Mucosa of gallbladder (tissue), 1 donor: ENCODE data around the gene TECPR1. TPM values are rescaled to one million over a fixed set of nuclear protein-coding genes. Genes with fewer than 3 reads are reported as not detected.

Source experiments
- DNase-seq: peaks from one replicate; pipeline ENCODE4 v3.0.0-alpha.2; 2020; ENCODE audit warnings: low spot score
- total RNA-seq: library from RNA; stranded (reverse); gene quantifications from one replicate; pipeline ENCODE4 v1.2.1, GENCODE V29; 2021
- donor health status: DM: no; HTN: no; CAD: no.

The TECPR1 gene, protein sequence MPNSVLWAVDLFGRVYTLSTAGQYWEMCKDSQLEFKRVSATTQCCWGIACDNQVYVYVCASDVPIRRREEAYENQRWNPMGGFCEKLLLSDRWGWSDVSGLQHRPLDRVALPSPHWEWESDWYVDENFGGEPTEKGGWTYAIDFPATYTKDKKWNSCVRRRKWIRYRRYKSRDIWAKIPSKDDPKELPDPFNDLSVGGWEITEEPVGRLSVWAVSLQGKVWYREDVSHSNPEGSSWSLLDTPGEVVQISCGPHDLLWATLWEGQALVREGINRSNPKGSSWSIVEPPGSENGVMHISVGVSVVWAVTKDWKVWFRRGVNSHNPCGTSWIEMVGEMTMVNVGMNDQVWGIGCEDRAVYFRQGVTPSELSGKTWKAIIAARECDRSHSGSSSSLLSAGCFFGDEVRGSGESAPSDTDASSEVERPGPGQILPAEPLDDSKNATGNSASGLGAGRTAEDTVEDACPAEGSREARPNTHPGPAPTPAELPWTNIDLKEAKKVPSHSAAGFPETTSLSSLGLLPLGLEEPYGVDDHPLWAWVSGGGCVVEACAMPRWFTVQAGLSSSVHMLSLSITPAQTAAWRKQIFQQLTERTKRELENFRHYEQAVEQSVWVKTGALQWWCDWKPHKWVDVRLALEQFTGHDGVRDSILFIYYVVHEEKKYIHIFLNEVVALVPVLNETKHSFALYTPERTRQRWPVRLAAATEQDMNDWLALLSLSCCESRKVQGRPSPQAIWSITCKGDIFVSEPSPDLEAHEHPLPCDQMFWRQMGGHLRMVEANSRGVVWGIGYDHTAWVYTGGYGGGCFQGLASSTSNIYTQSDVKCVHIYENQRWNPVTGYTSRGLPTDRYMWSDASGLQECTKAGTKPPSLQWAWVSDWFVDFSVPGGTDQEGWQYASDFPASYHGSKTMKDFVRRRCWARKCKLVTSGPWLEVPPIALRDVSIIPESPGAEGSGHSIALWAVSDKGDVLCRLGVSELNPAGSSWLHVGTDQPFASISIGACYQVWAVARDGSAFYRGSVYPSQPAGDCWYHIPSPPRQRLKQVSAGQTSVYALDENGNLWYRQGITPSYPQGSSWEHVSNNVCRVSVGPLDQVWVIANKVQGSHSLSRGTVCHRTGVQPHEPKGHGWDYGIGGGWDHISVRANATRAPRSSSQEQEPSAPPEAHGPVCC
- total RNA-seq = 42.3 TPM

DNA sequence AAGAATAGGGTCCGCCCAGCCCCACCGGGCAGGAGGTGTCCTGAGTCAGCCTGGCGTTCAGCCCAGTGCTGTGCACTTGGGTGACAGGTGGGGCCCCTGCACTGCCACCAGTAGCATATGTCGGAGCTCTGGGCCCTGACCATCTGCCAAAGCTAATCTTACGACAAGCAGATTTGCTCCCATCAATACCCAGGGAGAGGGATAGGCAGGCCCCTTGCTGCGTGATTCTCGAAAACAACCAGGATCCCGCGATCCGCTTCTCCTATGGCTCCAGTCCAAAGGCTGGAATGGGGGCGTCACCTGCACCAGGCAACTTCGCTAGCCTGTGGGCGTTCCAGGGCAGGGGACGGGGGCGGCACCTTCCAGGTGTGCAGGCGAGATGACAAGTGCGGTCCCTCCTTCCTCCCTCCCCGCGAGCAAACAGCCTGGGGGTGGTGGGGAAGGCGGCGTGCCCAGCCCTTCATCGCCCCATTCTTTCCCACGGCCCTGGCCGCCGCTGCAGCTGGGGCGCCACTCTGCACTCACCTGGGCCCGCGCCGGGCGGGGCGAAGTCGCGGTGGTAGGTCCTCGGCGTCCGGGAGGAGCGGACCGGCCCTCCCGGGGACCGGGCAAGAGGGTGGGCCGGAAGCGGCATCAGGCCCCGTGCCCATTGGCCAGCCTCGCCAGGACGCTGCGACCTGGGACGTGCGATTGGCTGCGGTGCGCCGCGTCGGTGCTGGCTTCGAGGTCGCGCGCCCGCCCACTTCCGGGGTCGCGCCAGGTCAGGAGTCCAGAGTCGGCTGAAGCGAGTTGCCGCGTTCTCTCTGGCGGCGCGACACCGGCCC lies at the start of gene TECPR1:
Gene TECPR1 (minus strand): TSS at position 632 of the 824 bp plus-strand sequence. CDS start 6,086 bp downstream, outside the sequence.
- DNase-seq = peak; percentile 95

DNA sequence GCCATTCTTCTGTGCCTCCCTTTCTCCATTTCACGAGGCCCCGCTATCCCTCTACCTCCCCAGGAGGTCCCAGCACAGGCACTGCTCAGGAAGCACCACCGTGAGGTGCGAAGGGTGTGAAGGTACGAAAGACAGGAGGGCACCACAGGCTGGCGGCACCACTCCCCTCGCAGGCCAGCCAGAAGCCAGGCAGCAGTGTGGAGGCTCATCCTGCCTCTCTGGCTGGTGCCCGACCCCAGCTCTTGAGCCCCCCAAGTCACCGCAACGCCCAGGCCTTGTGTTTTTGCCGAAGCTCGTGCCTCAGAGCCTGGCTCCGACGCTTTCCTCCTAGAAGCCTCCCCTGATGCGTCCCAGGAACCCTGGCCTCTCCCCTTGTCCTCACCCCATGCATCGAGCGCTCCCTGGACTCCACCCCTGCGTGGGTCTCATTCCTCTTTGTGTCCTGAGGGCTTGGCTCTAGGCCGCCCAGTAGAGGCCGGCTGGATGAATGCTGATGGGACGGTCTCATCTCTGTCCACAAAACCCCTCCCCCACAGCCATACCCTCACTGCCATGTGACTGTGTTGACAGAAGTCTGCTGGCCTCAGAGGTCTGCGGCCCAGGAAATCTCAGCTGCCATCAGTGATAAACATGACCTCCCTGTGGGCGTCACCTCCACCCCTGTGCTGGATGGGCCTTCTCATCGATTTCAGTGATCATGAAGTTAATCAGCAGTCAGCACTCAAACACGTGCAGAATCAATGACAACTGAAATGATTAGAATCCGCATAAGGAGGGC lies 48.8 kb upstream of the TECPR1 start:
- peak; percentile 50 for DNase-seq

DNA sequence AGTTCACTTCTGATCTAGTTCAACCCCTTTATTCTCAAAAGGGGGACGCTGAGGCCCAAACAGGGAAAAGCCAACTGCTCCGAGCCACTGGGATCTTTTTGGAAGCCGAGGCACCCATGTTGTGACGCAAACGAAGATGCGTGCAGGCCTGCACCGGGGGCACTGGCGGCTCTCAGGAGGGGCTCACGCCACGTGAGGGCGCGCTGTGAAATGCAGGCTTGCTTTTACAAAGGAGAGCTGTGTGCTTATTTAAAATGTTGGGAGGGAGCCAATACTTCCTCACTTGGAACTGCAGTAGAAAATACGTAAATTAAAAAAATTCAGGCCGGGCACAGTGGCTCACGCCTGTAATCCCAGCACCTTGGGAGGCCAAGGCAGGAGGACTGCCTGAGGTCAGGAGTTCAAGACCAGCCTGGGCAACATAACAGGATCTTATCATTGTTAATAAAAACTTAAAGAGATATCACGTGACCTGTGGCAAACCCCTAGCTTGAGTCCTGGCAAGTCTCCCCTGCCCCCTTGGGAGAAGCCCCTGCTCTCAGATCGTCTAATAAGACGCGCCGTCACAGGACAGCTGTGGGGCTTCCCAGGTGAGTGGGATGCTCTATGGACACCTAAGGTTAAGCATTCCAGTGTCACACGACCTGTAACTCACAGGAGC lies 45.7 kb upstream of the TECPR1 start:
- DNase-seq = no peak

DNA sequence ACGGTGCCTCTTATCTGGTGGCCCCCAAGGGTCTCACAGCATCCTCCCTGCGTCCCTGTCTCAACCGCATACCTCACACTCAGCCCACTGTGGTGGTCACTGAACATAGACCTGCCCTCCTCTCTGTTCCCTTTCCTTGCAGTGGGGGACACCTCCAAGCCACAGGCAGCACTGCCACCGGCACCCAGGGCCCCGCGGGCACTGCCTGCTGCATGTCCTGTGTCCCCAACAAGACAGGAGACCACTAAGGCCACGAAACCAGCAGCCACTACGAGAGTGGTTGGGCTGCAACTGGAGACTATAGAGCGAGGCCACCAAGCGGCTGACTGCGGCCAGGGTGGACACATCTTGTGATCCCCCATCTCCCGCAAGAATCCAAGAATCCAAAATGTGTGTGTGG lies 44.8 kb upstream of the TECPR1 start:
- DNase-seq = no peak

DNA sequence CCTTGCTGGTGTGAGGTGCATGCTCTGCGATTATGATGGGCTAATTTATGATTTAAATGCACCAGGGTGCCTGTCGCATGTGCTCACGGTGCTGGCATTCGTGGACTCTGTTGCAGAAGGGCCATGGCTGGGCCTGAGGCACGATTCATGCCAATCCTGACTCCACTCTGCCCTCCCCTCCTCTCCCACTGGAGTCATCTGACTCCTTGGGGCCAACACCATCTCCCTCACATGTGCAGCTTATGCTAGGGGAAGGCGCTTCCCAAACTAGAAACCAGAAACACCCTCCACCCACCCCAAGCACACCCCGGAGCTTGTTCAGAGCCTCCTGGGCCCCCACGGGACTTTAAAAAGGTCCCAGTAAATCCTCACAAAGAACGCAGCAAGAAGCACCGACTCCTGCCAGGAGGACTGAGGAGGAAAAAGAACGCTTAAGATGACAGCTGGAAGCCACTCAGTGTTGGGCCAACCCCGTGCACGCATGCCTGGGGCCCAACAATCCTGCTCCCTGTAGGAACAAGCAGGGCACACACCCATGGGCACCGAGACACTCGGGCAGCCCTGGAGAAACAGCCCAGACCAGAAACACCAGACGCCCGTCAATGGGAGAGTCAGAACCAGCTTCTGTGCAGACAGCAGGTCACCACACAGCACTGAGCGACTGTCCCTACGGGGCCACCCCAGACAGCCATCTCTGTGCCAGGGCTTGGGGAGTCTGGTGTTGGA lies 43.6 kb upstream of the TECPR1 start:
- no peak for DNase-seq

DNA sequence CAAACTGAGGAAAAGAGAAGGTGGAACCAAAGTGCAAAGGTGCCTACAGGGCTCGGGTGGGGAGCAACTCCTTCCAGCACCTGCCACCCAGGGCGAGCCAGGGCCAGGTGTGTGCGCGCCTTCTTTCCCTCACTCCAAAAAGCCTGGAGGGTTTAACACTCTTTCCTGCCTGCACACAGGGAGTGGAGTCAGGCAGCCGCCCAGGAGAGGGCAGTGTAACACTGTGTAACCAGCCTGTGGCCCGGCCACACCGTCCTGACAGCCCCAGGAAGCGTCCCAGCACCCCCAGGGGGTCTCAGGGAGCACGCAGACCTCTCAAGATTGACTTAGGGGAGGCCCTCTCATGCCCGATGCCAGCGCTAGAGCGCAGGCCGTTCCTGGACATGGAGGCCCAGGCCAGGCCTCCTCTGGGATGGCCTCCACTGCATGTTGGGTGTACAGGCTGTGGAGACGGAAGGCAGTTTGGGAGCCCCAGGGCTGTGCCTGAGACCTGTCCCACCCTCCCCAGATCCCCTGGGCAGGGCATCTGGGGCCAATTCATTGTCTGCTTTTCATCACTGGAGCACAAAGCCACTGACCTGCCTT lies 42.9 kb upstream of the TECPR1 start:
- DNase-seq = peak; percentile 33

DNA sequence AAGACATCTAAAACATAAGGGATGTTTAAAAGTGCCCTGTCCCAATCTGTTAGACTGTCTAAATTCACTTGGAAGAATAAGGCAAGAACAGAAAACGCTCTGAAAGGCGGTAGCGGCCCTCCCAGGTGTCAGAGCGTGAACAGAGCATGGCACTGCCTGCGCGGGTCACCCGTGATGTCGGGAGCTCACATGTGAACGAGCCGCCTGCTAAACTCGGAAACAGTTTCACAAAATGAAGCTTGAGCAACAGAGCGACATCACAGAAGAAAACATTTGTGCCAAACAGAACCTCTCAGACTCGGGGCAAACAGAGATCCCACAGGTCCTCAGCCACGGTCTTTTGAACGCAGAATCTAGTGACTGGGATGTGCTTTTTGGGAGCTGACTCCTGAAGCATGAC lies 42.3 kb upstream of the TECPR1 start:
- no peak for DNase-seq

DNA sequence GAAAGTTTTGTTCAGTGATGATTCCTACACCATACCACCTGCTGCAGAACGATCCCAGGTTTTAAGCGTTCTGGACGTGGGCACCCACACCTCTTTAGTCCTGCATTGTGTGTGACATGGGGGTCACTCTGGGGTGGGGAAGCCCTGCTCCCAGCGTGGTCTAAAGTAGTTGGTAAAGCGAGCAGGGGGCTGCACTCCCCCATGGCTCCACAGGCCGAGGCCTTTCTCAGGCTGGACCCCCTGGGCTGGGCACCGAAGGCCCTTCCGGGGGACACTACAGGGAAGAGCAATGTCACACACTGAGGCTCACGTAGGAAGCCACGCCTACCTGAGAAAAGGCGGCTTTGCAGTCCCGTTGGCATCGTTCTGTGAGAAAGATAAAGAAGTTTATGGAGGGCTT lies 41.7 kb upstream of the TECPR1 start:
- no peak for DNase-seq

DNA sequence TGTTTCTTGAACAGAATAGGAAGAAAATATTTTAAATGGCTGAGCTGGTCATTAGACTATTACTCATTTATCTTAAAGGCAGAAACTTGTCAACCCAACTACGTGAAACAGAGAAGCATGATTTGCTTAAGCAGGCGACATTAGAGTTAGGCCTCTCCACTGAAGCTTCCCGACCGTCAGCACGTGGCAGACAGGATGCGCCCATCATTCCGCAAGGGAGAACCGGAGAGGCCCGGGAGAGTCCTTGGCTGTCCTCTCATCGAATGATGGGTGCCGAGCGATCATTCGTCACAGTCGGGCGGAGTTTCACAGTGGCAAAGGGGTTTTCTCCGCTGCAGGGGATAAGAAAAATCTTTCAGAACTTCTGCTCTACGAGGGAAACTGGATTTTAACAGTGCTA lies 41.2 kb upstream of the TECPR1 start:
- no peak for DNase-seq

DNA sequence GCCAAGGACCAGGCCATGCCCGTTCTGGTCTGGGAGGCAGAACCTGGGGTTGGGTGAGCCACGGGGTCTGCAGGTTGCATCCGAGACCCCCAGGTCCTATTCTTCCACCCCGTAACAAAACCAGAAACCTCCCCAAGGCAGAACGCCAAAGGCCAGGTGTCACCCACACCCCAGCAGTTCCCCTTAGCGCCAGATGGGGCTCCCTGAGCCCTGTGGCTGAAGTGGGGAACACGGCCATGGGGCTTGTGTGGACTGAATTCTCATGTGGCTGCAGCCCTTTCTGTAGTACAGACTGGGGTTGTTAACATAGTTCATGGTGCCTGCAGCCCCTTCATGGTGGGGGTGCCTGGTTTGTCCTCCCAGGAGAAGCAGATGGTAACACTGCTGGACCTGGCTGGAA lies 39.7 kb upstream of the TECPR1 start:
- DNase-seq = no peak

DNA sequence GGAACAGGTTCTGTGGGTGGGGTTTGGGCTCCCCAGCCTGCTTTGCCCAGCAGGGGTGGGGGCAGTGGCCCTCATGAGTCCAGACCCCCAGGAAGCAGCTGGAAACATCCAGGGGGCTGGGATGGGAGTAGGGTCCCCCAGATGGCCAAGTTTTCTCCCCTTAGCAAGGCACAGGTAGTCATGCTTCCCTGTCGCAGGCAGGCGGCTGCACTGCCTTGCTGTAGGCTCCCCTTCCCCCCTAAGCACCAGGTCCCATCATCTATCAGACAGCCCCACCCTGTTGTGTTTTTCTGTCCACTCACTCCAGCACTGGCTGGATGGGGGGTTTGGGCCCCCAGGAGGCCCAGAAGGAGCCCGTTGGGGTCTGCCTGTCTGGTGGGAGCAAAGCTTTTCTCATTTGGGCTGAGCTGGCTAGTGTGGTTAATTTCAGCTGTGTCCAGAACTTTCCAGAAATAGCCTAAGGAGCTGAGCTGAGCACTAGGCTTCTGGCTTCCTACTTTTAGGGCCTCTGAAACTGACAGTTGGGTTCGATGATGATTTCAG lies 37.4 kb upstream of the TECPR1 start:
- no peak for DNase-seq

DNA sequence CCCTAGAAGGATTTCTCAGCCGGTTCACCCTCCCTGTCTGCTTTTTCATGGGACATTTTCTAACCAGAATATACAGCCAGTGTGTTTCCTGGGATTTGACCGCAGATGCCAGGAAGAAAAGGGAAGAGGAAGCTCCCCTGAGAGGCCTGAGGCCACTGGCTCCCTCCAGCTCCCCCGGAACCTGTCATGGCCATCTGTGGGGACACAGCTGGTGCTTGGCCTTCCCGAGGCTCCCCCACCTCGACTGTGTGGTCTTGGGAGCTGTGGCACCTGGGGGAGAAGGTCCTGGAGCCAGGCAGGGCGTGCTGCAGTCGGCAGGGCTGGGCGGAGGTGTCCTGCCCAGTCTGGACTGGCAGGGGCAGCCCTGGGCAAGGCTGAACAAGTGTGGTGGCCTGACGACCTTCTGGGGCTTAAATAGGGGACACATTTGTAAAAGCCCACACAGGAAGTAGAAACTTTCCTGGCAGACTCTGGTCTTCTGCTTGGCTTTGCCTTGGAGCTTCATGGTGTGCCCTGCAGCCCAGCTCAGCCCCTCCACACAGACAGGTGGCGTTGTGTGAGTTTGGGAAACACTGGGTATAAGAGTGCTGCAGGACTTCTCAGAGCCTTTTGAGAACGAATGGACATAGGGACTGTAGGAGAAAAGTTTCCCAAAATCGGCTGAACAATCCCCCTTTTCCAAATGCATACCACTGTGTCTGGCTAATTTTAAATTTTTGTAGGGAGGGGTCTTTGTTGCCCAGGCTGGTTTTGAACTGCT lies 36.2 kb upstream of the TECPR1 start:
- no peak for DNase-seq

DNA sequence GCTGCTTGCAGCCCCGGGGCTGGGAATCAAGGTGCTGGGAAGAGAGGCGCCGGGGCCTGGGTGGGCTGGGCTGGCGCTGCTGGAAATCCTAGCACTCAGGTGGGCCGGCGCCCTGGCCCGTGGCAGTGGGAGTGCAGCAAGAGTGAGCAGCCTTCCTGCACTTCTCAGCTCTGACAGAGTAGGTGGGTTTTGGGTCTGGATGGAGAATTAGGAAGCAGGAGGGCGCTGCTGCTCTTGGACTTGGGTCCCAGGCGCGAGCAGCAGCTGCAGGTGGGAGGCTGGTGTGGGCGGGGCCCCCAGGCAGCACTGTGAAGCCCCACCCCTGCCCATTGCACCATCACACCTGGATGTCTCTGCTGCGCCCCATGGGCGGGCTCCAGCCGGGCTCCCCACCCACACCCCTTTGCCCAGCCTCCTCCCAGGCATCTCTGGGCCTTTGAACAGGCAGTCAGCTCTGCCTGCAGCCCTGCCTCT lies 35.5 kb upstream of the TECPR1 start:
- peak; percentile 60 for DNase-seq

DNA sequence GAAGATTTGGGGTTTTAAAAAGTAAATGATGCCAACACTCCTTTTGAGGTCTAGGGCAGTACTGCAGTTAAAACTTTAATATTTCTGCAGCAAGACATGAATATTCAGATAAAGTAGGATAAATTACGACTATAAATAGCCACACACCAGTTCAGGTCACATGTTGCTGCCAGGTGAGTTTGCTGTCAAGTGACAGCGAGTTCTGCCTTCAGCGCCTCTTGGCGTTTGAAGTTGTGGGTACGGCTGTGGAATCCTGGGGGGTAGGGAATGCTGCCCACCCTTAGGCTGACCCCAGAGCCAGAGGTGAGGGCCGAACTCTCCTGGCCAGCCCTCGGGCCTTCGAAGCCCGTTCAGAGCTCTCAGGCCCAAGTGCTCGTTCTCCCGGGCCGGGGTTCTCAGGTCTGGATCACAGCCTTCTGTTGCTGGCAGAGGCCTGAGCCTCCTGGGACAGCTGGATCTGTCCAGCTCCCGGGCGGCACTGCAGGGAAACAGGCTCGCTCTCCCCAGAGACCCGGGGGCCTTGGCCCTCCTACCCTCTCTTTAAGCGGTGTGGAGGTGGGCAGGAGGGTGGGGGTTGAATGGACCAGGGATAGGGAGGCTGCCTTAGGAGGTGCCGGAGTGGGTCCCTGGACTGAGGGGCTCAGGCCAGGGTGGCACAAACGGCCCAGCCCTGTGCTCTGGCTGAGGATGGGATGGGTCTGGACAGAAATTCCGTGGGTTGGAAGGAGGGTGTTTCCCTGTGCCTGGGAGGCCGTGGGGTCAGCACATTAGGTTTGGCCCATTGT lies 34.9 kb upstream of the TECPR1 start:
- DNase-seq = no peak

DNA sequence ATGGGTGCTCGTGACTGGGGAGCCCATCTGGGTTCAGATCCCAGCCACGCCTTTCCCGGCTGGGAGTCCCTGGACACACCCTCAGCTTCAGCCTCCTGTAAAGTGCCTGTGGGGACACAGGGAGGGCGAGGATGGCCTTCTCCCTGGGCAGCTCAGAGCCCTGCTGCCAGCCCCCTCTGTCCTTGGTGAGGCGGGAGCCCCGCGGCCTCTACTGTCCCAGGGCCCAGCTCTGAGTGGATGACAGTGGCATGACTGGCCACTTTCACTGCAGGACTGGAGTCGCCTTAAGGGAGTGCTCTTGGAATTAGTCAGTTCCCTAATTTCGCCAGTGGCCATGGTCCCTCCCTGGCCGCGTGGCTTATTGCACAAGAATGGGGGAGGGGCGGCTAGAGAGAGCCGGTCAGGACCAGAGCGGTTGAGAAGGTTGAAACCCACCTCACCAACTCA lies 34.1 kb upstream of the TECPR1 start:
- peak; percentile 50 for DNase-seq

DNA sequence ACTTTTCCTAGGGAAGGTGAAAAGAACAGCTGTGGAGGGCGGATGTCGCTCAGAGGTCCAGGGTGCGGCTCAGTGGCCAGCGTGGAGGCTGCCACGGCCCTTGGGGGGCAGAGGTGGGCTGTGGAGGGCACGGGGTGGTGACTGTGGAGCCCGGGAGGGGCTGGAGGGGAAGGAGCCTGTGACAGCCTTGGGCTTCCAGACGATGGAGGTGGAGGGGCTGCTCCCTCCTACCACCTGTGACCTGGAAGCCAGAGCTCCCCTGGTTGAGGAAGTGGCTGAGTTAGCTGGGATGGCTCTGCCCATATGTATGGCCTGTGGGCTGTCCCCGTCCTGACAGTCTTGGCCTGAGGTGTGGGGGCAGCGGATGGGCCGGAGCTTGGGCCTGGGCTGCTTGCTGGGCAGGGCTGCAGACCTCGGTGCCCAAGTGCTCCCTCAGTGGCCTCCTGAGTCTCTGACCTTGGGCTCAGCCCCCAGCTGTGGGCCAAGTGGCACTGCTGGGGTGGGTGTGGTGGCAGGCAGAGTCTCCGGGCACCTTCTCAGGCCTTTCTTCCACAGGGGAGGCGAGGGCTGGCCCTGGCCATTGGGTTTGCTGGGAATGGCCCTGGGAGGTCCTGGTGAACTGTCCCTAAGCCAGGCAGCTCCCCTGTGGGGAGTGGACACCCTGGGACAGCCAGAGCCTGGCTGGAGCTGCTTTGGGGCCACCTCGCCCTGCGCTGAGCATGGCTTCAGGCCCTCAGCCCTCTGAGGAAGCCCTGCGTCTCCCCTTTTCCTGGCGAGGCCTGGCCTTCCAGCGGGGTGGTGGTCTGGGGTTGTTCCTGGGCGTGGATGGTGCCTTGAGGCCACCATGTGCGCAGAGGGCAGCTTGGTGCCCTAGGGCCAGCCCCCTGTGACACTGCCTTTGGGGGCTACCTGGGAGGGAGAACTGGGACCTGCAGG lies 33.4 kb upstream of the TECPR1 start:
- no peak for DNase-seq
